Heart right ventricle (tissue), 16 donors: ENCODE data around the gene EFNA3. TPM values are rescaled to one million over a fixed set of nuclear protein-coding genes. Genes with fewer than 3 reads are reported as not detected.

Experiments used
- ATAC-seq, 8 donors: fragments of 200-7000 bp; cut with Tn5 transposase; one replicate each; pipeline ENCODE4 v1.9.1; 2020; ENCODE audit warnings: mild to moderate bottlenecking in 8 of 8, moderate library complexity in 8 of 8, moderate number of reproducible peaks in 1 of 8
- DNase-seq, 2 donors: peaks; one replicate each; pipeline ENCODE4 v3.0.0-alpha.2; 2020
- H3K27ac ChIP-seq, 10 donors: fragments of 200-600 bp; sonication (generic) in 2 of 10; one replicate each; pipeline versions ENCODE4 v1.5.0 to v1.8.0; 2020 to 2022; ENCODE audit warnings: mild to moderate bottlenecking in 3 of 10
- H3K27me3 ChIP-seq, 7 donors: fragments of 200-600 bp; one replicate each; pipeline ENCODE4 v1.8.0; 2021 to 2022; ENCODE audit warnings: mild to moderate bottlenecking in 2 of 7
- H3K36me3 ChIP-seq, 9 donors: fragments of 200-600 bp; sonication (generic) in 1 of 9; one replicate each; pipeline versions ENCODE4 v1.5.0 to v1.8.0; 2020 to 2022; ENCODE audit warnings: mild to moderate bottlenecking in 2 of 9
- H3K4me1 ChIP-seq, 9 donors: fragments of 200-600 bp; sonication (generic) in 1 of 9; one replicate each; pipeline versions ENCODE4 v1.5.0 to v1.8.0; 2020 to 2022; ENCODE audit warnings: mild to moderate bottlenecking in 4 of 9
- H3K4me3 ChIP-seq, 10 donors: fragments of 200-600 bp; sonication (generic) in 2 of 10; one replicate each; pipeline versions ENCODE4 v1.5.0 to v1.8.0; 2020 to 2022; ENCODE audit warnings: mild to moderate bottlenecking in 7 of 10, moderate library complexity in 2 of 10
- H3K9me3 ChIP-seq, 11 donors: fragments of 200-600 bp in 10 of 11; sonication (generic) in 2 of 11; one replicate each; pipeline versions ENCODE4 v1.5.0 to v1.8.0; 2013 to 2022; ENCODE audit warnings: mild to moderate bottlenecking in 2 of 11, control low read depth in 1 of 11, moderate library complexity in 1 of 11
- WGBS, 2 donors: extraction: QIAGEN DNeasy Blood & Tissue Kit; methylation state at CpG; one replicate each; pipeline ENCODE4 v1.1.7; 2013; ENCODE audit warnings: inconsistent platforms in 1 of 2; 5-methylcytosine and 5-hydroxymethylcytosine counted together
- intact Hi-C, 10 donors: fragments of 100-400 bp; cut with DNase I; formaldehyde crosslinking; loops; one replicate each; pipeline versions ENCODE4 v1.11.1 to v1.14.2; 2022
- polyA plus RNA-seq, 2 donors: library from polyadenylated mRNA; stranded (reverse); fragments of 200-250 nt; gene quantifications; one replicate each; pipeline ENCODE4 v1.2.3, GENCODE V29; 2013
- total RNA-seq, 10 donors: library from RNA; stranded (reverse); fragmentation: NEBNext Ultra II Directional in 3 of 10; extraction: Animal tissue kit (Norgen Biotek cat#: 25700) in 3 of 10; gene quantifications; one replicate each; pipeline versions ENCODE4 v1.2.1 to v1.2.4, GENCODE V29; 2021 to 2023
- TF ChIP-seq, protein P1 (sequence below), 9 donors: fragments of 200-600 bp; sonication (generic) in 2 of 9; IDR thresholded peaks; one replicate each; pipeline versions ENCODE4 v1.5.0 to v1.8.0; 2021 to 2022; ENCODE audit warnings: antibody characterized with exemption in 9 of 9, mild to moderate bottlenecking in 5 of 9, moderate library complexity in 1 of 9
- donor health status: Arrhythmogenic right ventricular cardiomyopathy.
- donor health status: ischemic (EF 13 %, LVEDD 7.1; RV severe dilation, severe dysfunction).
- donor health status: healthy with polysubstance abuse.
- donor health status: DM: no; HTN: yes; CAD: no.
- donor health status: DM: no; HTN: no; CAD: no.
- donor health status: ischemic (EF 25% LVEDD 6.9; RV normal size, moderate dysfunction).
- donor health status: ischemic (EF 25% LVEDD 5.7; RV mildly dilated, moderate dysfunction).
- donor health status: healthy.
- donor health status: DM: yes; HTN: yes; CAD: no.
- donor health status: Ischemic cardiomyopathy.
- donor health status: ischemic (EF 35%, LVEDD 5.7; RV mildly dilated, moderate dysfunction).
- donor health status: nonischemic (EF 11% LVEDD 7.7; RV severe dilation, severe dysfunction).
- donor health status: DM: yes; HTN: yes; CAD: no.
- donor health status: PGD.
- donor health status: ischemic (EF 29% LVEDD 5.4; RV normal size, mild dysfunction).
- donor health status: nonischemic (EF 23%, LVEDD 6.1; RV moderate dilation, normal function).

The EFNA3 gene
- total and polyA plus RNA-seq, 12 donors = 0.23 to 1.9 (median 0.47) TPM; not detected in 1

GRCh38 chr1:155123801-155124200 is 45.2 kb downstream of the EFNA3 start:
- Histone ChIP-seq H3K36me3 (no peaks in the 10 kb centered on the region), H3K27ac (peak overlapping the region in 3 of 10 donors; percentile 7 to 56 (median 48)), H3K4me3 (no peak overlapping the region), H3K9me3 (no peaks in the 10 kb centered on the region), H3K27me3 (peaks cover 0 to 41% (median 0%) of the 10 kb centered on the region in 7 donors), H3K4me1 (peaks cover 10 to 45% (median 33%) of the 10 kb centered on the region in 9 donors)
- DNase-seq (no peak), ATAC-seq (no peak)
- intact Hi-C loops = no loop called here
- TF ChIP-seq, protein P1, sequence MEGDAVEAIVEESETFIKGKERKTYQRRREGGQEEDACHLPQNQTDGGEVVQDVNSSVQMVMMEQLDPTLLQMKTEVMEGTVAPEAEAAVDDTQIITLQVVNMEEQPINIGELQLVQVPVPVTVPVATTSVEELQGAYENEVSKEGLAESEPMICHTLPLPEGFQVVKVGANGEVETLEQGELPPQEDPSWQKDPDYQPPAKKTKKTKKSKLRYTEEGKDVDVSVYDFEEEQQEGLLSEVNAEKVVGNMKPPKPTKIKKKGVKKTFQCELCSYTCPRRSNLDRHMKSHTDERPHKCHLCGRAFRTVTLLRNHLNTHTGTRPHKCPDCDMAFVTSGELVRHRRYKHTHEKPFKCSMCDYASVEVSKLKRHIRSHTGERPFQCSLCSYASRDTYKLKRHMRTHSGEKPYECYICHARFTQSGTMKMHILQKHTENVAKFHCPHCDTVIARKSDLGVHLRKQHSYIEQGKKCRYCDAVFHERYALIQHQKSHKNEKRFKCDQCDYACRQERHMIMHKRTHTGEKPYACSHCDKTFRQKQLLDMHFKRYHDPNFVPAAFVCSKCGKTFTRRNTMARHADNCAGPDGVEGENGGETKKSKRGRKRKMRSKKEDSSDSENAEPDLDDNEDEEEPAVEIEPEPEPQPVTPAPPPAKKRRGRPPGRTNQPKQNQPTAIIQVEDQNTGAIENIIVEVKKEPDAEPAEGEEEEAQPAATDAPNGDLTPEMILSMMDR (IDR thresholded peaks at IDR 0.05) = no peak
- 70 to 74% methylated on average over 4 of the region's 4 CpGs for WGBS, 2 donors

DNA sequence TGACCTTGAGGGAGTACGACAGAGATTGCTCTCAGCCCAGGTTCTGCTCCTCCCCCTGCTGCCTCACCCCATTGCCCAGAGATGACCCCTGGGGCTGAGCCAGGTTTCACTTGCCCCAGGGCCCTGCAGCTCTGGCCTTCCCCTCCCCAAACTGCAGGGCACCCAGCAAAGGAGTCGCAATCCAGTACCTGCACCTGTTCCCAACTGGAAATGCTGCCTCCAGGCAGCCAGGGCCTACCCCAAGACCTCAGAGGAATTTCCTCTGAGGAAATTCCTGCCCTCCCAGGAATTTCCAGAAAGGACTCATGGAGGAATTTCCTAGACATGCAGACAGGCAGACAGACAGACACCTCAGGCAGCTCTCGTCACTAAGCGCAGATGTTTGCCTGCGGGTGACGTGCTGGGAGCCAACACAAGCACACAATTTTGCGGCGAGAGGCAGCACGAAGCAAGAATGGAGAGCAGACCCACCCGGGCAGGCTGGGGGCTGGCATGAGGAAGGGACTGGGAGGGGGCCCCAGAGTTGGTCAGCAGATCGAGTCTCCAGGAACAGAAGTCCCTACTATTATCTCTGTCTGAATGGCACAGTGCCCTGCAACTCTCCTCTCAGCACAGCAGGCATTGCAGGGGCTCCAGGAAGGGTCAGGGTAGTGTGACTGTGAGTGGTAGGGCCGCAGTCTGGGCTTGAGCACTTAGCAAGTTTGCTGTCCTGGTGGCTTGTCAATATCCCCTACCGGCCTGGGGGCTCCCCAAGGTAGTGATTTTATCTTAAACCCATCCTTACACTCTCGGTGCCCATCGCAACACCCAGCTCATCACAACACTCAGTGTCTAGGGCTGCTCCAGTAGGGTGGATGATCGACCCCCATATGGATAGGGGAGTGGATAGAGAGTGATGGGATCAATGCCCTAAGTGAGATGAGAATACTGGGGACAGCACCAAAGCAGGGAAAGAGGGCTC is 46.1 kb downstream of the EFNA3 start:
- intact Hi-C loops = loop anchor here in 6 of 10 donors (5.0 kb wide), 2 partner anchors 32 to 43 kb away; no protein-coding TSS in a partner anchor

DNA sequence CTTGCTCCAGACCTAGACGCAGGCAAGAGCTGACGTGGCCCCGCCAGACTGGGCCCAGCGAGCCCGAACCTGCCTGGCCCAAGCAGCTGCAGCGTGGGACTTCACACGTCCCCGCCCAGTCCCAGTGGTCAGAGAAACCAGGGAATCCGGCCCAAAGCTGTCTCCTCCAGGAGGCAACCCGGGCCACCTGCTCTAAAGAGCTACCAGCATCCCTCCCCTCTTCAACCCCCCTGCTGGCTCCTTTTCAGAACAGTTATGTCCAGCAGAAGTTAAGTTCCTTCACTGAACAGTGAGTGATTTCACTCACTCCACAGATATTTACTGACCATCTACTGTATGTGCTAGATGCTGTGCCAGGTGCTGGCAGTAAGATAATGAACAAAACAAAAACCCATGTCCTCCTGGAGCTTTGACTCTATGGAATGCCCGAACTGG is 46.9 kb downstream of the EFNA3 start:
- peaks cover 10 to 56% (median 42%) of the 10 kb centered on the region in 9 donors for H3K4me1 ChIP-seq
- DNase-seq (no peak), ATAC-seq (no peak)
- intact Hi-C loops = loop anchor here in 6 of 10 donors (5.0 kb wide), 2 partner anchors 33 to 42 kb away; no protein-coding TSS in a partner anchor
- peak overlapping the region in 6 of 10 donors; percentile 92 to 99 (median 96) for H3K27ac ChIP-seq
- TF ChIP-seq, protein P1 (IDR thresholded peaks at IDR 0.05) = no peak
- no peaks in the 10 kb centered on the region for H3K36me3 ChIP-seq
- H3K9me3 ChIP-seq = no peaks in the 10 kb centered on the region
- H3K4me3 ChIP-seq = no peak overlapping the region
- H3K27me3 ChIP-seq = peaks cover 0 to 55% (median 0%) of the 10 kb centered on the region in 7 donors
- 64 to 76% methylated on average over 8 to 11 of the region's 11 CpGs for WGBS, 2 donors

More for the DNA sequence above, 46.1 kb downstream of the EFNA3 start:
- 62 to 68% methylated on average over 16 of the region's 16 CpGs for WGBS, 2 donors
- peak overlapping the region in 4 of 10 donors; percentile 7 to 99 (median 54) for H3K27ac ChIP-seq
- H3K27me3 ChIP-seq = peaks cover 0 to 51% (median 0%) of the 10 kb centered on the region in 7 donors
- DNase-seq (no peak), ATAC-seq (no peak)
- H3K36me3 ChIP-seq = no peaks in the 10 kb centered on the region
- TF ChIP-seq, protein P1 (IDR thresholded peaks at IDR 0.05) = no peak
- H3K4me3 ChIP-seq = no peak overlapping the region
- peaks cover 10 to 52% (median 39%) of the 10 kb centered on the region in 9 donors for H3K4me1 ChIP-seq
- no peaks in the 10 kb centered on the region for H3K9me3 ChIP-seq

DNA sequence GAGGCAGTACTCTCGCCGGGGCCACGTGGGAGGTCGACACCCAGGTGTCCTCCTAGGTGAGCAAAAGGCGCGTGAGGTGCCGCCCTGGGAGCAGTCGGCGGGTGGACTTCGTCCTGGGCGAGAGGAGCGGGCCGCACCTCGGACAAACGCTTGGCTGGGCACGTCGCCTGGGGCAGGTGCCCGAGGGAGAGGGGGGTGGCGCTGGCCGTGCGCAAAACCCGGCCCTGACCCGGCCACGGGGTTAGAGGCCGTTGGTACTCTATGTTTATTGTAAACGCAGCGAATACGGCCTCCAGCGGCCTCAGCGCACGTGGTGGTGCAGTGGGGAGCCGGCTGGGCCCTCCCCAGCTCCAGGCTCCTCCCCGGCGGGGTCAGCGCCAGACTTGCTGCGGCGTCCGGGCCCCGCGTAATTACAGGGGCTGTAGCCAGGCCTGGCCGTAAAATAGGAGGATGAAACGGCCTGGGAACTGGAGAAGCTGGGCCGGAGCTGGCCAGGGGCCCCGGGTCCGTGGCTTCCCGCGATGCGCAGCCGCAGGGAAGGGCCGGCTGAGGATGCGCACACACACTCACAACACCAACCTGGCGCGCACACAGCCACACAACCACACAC is 47.4 kb downstream of the EFNA3 start:
- WGBS, 2 donors = 30 to 37% methylated on average over 46 to 53 of the region's 53 CpGs
- peak overlapping the region in 9 of 10 donors; percentile 59 to 93 (median 85) for H3K4me3 ChIP-seq
- H3K36me3 ChIP-seq = peaks cover 0 to 4% (median under 1%) of the 10 kb centered on the region in 9 donors
- H3K9me3 ChIP-seq = no peaks in the 10 kb centered on the region
- peaks cover 10 to 60% (median 46%) of the 10 kb centered on the region in 9 donors for H3K4me1 ChIP-seq
- H3K27ac ChIP-seq = peak overlapping the region in 9 of 10 donors; percentile 81 to 99 (median 96)
- peaks cover 0 to 55% (median 0%) of the 10 kb centered on the region in 7 donors for H3K27me3 ChIP-seq
- DNase-seq (peak; percentile 54 to 61), ATAC-seq (peak; percentile 16 to 50 (median 30))
- intact Hi-C loops = loop anchor here in 6 of 10 donors (5.0 kb wide), 2 partner anchors 34 to 41 kb away; no protein-coding TSS in a partner anchor
- TF ChIP-seq, protein P1 (IDR thresholded peaks at IDR 0.05) = no peak
